Activated naive CD8-positive, alpha-beta T cell treated with anti-CD3 and anti-CD28 coated beads, Interleukin-2, amount 50 U/mL, for 24 hours (primary cell): ENCODE measurements around the gene SLC44A3.

Experiments
- ATAC-seq: fragments of 150-1000 bp; cut with Tn5 transposase; one replicate; pipeline ENCODE4 v1.10.0; 2021
- DNase-seq: peaks from one replicate; pipeline ENCODE4 v3.0.0; 2021
- H3K27ac Mint-ChIP-seq: one replicate; pipeline ENCODE4 v1.8.0; 2021; ENCODE audit warnings: mild to moderate bottlenecking, mixed read lengths
- H3K27me3 Mint-ChIP-seq: one replicate; pipeline ENCODE4 v1.8.0; 2021; ENCODE audit warnings: mixed read lengths
- H3K36me3 Mint-ChIP-seq: one replicate; pipeline ENCODE4 v1.8.0; 2021; ENCODE audit warnings: low read depth, mixed read lengths
- H3K4me1 Mint-ChIP-seq: one replicate; pipeline ENCODE4 v1.8.0; 2021; ENCODE audit warnings: mixed read lengths
- H3K4me3 Mint-ChIP-seq: one replicate; pipeline ENCODE4 v1.8.0; 2021; ENCODE audit warnings: mild to moderate bottlenecking, moderate library complexity, mixed read lengths
- H3K9me3 Mint-ChIP-seq: one replicate; pipeline ENCODE4 v1.8.0; 2021; ENCODE audit warnings: mixed read lengths

SLC44A3 gene

DNA sequence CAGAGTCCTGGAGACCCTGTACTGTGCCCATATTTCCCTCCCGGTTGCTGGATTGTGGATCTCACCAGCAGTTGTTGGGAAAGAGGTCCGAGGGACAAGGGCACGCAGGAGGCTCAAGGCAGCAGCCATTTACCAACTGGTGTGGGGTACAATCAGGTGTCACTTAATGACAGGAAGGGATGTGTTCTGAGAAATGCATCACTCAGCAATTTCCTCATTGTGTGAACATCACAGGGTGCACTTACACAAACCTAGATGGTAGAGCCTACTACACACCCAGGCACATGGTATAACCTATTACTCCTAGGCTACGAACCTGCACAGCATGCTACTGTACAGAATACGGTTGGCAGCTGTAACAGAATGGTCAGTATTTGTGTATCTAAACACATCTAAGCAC is 20.7 kb downstream of the SLC44A3 start:
- no peaks in the 10 kb centered on the region for H3K9me3 Mint-ChIP-seq
- H3K4me1 Mint-ChIP-seq, result no peaks in the 10 kb centered on the region
- H3K36me3 Mint-ChIP-seq, result no peaks in the 10 kb centered on the region
- DNase-seq, result no peak
- no peak for ATAC-seq
- no peak overlapping the region for H3K4me3 Mint-ChIP-seq
- H3K27ac Mint-ChIP-seq, result no peak overlapping the region
- peaks cover 7% of the 10 kb centered on the region for H3K27me3 Mint-ChIP-seq

DNA sequence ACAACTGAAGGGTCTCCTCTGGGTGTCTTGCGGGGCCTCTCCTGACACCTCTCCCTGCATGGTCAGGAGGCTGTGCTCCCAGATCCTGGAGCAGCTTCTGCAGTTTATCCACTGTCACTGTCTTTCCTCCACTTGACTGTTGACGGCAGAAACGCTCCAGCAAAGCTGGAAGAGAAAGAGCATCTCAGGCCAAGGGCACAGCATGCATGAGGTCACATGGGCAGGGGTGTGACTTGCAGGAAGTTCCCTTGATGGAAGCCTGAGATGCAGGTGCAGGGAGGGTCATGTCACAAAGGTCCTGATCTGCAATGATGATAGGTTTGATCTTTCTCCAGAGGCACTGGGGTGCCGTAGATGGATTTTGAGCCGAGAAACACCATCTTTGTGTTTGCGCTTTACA is 23.3 kb downstream of the SLC44A3 start:
- Mint-ChIP-seq H3K27ac (no peak overlapping the region), H3K4me3 (no peak overlapping the region), H3K4me1 (no peaks in the 10 kb centered on the region), H3K36me3 (no peaks in the 10 kb centered on the region), H3K9me3 (no peaks in the 10 kb centered on the region), H3K27me3 (peaks cover 7% of the 10 kb centered on the region)
- no peak for DNase-seq
- no peak for ATAC-seq

DNA sequence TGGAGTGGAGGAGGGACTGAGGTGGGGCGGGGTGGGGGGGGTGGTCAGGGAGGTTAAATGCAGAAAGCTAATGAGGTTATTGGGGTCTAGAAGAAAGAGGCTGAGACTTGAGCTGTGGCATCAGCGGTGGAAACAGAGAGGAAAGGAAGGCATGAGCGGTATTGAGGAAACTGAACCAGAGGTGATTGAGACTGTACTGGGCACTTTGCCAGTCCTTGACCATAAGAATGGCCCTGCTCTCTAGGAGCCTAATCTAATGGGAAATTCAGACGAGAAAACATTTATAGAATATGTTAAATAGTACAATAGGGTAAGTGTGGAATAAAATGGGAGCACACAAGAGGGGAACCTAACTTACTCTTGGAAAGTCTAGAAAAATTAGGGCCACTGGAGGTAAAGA is 23.7 kb downstream of the SLC44A3 start:
- ATAC-seq (no peak), DNase-seq (no peak)
- H3K36me3 Mint-ChIP-seq, result no peaks in the 10 kb centered on the region
- H3K4me1 Mint-ChIP-seq, result no peaks in the 10 kb centered on the region
- no peak overlapping the region for H3K4me3 Mint-ChIP-seq
- no peak overlapping the region for H3K27ac Mint-ChIP-seq
- H3K9me3 Mint-ChIP-seq, result no peaks in the 10 kb centered on the region
- peaks cover 7% of the 10 kb centered on the region for H3K27me3 Mint-ChIP-seq

DNA sequence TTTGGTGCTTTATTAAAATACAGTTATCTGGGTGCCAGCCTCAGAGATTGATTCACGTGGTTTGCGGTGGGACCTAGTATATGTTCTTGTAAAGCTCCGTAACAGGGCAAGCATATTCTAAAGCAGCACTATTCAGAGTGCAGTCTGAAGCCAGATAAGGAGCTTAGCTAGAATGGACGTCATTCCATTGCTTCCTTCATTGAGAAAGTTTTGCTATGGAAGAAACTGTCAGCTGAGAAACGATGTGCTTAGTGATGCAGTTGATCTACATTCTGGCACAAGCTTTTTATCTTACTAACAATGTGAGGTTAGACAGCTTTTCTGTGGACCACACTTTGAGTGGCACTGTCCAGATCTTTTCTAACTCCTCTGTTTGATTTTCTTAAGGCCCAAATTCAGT is 26.2 kb downstream of the SLC44A3 start:
- no peaks in the 10 kb centered on the region for H3K9me3 Mint-ChIP-seq
- H3K27me3 Mint-ChIP-seq, result peaks cover 7% of the 10 kb centered on the region
- H3K4me3 Mint-ChIP-seq, result no peak overlapping the region
- DNase-seq, result no peak
- no peaks in the 10 kb centered on the region for H3K36me3 Mint-ChIP-seq
- no peaks in the 10 kb centered on the region for H3K4me1 Mint-ChIP-seq
- ATAC-seq, result no peak
- H3K27ac Mint-ChIP-seq, result no peak overlapping the region

DNA sequence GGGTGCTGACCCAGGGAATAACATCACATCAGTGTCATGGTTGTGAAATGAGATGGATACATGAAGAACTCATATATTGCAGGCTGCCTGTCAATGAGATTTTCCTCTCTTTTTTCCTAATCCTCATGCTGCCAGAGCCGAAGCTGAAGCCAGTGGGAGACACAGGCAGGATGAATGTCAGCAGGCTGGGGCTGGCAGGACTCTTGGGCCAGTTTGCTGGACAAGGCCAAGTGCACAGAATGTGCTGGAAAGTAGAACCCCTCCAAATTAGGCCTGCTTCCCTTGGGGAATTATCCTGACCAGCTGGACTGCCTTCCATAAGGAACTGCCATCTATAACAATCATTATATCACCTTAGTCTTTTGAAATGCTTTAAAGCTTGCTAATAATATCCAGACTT is 31.4 kb downstream of the SLC44A3 start:
- DNase-seq (no peak), ATAC-seq (no peak)
- no peaks in the 10 kb centered on the region for H3K27me3 Mint-ChIP-seq
- no peak overlapping the region for H3K27ac Mint-ChIP-seq
- H3K4me1 Mint-ChIP-seq, result no peaks in the 10 kb centered on the region
- no peaks in the 10 kb centered on the region for H3K9me3 Mint-ChIP-seq
- H3K36me3 Mint-ChIP-seq, result no peaks in the 10 kb centered on the region
- H3K4me3 Mint-ChIP-seq, result no peak overlapping the region

DNA sequence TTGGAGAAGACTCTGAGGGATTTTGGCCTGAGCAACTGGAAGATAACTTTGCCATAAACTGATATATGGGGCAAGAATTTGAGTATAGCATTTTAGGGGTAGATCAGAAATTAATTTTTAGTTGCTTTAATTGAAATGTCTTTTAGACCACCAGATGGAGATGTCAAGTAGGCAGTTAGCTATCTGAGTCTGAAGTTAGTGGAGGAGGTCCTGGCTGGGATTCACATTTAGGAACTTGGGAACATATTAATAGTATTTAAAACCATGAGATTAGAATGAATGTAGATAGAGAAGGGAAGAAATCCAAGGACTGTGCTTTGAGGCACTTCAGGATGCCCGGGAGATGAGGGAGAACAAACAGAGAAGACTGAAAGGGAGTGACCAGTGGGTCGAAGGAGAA is 32.6 kb downstream of the SLC44A3 start:
- DNase-seq (no peak), ATAC-seq (no peak)
- Mint-ChIP-seq H3K27me3 (no peaks in the 10 kb centered on the region), H3K9me3 (no peaks in the 10 kb centered on the region), H3K27ac (no peak overlapping the region), H3K4me3 (no peak overlapping the region), H3K4me1 (no peaks in the 10 kb centered on the region), H3K36me3 (no peaks in the 10 kb centered on the region)

DNA sequence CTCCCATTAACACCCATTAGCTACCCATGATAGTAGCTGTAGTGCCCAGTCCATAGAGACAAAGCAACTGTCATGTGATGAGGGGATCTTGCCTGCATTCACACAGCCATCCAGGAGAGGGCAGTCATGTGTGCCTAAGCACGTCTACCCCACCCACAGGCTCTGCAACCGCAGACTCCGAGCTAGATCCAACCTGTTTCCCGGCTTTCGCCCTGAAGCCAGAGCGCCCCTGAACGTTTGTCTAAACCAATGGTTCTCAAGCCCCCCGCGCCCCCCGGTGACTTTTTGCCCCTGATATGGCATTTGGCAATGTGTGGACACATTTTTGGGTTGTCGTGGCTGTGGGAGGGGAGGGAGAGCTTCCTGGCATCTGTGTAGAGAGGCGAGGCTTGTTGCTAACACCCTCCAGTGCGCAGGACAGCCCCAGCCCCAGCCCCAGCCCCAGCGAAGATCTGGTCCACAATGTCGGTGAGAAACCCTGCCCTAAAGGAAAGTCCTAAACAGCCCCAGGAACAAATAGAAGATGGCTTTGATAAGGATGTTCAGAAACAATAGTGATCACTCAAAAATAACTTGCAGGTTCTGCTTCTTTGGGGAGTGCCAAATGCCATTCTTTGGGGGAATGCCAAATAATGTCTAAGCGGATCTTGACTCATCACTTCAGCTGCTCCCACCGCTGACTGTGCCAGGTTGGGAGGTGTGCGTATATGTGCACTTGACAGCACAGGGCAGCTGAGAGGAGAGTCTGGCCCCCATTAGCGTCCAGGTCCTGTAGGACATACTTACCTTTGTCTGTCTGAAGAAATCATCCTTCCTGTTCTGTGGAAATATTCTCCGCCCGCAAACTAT is 34.5 kb downstream of the SLC44A3 start:
- Mint-ChIP-seq H3K4me3 (no peak overlapping the region), H3K27ac (no peak overlapping the region), H3K27me3 (peaks cover 2% of the 10 kb centered on the region), H3K4me1 (no peaks in the 10 kb centered on the region), H3K36me3 (no peaks in the 10 kb centered on the region), H3K9me3 (no peaks in the 10 kb centered on the region)
- DNase-seq, result peak; percentile 76
- peak; percentile 93 for ATAC-seq

DNA sequence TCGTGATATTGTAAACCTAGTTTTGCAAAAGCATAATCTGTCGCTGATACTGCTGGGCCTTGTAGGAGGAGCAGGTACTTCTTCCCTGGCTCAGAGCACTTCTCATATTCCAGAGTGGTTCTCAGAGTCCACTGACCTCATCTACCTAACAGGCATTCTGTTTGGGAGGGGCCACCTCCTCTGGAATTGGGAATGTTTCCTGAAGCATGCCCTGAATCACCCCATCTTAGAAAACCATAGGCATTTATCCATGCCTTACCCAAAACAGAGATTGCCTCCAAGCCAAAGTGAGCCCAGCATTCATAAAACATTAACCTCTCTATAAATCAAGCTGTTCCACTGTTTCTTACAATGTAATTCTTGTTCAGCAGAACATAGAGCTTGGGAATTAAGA is 35.1 kb downstream of the SLC44A3 start:
- Mint-ChIP-seq H3K4me3 (no peak overlapping the region), H3K27me3 (peaks cover 4% of the 10 kb centered on the region), H3K27ac (no peak overlapping the region), H3K9me3 (no peaks in the 10 kb centered on the region), H3K4me1 (no peaks in the 10 kb centered on the region), H3K36me3 (no peaks in the 10 kb centered on the region)
- ATAC-seq (no peak), DNase-seq (no peak)

DNA sequence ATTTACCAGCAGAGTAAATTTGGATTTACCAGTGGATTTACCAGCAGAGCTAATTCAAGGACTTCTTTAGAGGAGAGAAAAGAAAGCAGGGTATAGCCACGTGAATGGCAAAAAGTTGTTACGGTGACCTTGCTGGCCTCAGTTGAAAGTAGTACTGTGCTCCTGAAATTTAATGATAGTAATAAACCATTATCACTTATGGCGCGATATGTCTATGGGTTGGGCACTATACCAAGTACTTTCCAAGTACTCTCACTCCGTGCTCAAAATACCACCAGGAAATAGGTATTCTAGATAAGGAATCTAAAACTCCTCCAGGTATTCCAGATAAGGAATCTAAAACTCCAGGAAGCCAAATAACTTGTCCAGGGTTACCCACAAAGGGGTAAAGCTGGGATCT is 35.8 kb downstream of the SLC44A3 start:
- no peak for ATAC-seq
- H3K27ac Mint-ChIP-seq, result no peak overlapping the region
- DNase-seq, result no peak
- no peaks in the 10 kb centered on the region for H3K36me3 Mint-ChIP-seq
- H3K4me3 Mint-ChIP-seq, result no peak overlapping the region
- peaks cover 4% of the 10 kb centered on the region for H3K27me3 Mint-ChIP-seq
- H3K4me1 Mint-ChIP-seq, result no peaks in the 10 kb centered on the region
- no peaks in the 10 kb centered on the region for H3K9me3 Mint-ChIP-seq

DNA sequence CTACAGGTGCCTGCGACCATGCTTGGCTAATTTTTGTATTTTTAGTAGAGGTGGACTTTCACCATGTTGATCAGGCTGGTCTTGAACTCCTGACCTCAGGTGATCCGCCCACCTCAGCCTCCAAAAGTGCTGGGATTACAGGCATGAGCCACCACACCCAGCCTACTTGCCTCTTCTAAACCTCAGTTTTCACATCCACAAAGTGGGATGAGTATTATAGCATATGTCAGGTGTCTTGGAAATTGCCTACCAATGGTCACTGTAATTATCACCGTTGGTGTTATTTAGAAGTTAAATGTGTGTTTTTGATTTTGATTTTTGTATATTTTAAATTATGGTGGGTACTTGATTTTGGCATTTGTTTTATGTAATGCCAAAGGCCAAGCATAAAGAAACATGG is 36.7 kb downstream of the SLC44A3 start:
- H3K36me3 Mint-ChIP-seq, result no peaks in the 10 kb centered on the region
- no peak overlapping the region for H3K4me3 Mint-ChIP-seq
- H3K4me1 Mint-ChIP-seq, result no peaks in the 10 kb centered on the region
- H3K27me3 Mint-ChIP-seq, result peaks cover 4% of the 10 kb centered on the region
- H3K9me3 Mint-ChIP-seq, result no peaks in the 10 kb centered on the region
- DNase-seq (no peak), ATAC-seq (no peak)
- no peak overlapping the region for H3K27ac Mint-ChIP-seq

DNA sequence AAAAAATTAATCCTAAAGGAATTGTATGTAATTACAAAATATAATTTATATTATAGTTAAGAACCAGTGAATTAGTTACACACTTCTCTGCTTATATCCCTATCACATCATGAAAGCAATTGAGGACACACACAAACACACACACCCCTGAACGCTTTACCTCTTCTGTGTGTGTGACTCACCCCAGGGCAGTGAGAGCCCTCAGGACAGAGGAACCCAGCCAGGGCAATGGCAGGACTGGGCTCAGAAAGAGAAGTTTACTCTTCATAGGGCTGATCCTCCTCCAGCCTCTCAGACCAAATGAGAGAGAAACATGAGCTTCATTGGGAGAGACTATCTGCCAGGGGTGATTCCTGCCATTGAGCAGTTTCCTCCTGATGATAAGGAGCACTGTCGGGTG is 38.1 kb downstream of the SLC44A3 start:
- Mint-ChIP-seq H3K4me1 (no peaks in the 10 kb centered on the region), H3K27me3 (peaks cover 4% of the 10 kb centered on the region), H3K4me3 (no peak overlapping the region), H3K27ac (no peak overlapping the region), H3K36me3 (no peaks in the 10 kb centered on the region), H3K9me3 (no peaks in the 10 kb centered on the region)
- DNase-seq, result no peak
- no peak for ATAC-seq

DNA sequence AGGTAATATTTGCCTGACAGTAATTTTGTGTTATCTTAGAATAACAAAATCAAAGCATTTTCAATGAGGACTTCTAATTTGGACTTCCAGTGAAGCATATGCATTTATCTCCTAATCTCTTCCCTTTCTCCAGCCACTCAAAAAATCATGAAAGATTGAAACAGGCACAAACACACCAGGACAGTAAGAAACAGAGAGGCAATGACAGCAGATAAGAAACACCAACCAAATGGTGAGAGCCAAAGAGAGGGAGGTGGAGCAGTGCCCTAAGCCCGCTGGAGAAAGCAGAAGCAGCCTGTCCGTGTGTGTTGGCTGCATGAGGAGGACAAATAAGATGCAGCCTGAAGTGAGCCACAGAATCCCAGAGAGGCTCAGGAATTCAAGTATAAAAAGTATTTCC is 39.0 kb downstream of the SLC44A3 start:
- Mint-ChIP-seq H3K9me3 (no peaks in the 10 kb centered on the region), H3K27ac (no peak overlapping the region), H3K27me3 (peaks cover 4% of the 10 kb centered on the region), H3K36me3 (no peaks in the 10 kb centered on the region), H3K4me1 (no peaks in the 10 kb centered on the region), H3K4me3 (no peak overlapping the region)
- DNase-seq (no peak), ATAC-seq (no peak)

DNA sequence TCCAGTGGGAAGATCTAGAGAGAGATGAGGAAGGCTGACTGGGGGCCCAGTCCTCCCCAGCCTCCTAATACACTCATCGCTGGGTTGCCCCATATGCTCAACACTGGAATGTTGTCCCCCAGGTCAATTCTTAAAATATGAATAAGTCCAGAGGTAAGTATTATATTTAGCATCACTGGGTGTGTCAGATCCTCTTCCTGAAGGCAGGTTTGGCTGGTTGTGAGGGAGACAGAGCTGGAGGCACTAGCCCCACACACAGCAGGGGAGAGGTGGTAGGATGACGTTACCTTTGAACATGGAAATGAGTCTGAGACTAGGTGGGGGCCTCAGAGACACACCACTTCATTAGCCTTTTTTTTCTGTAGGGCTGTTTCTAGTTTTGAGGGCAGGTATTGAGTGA is 42.6 kb downstream of the SLC44A3 start:
- Mint-ChIP-seq H3K4me3 (no peak overlapping the region), H3K27ac (no peak overlapping the region), H3K36me3 (no peaks in the 10 kb centered on the region), H3K9me3 (no peaks in the 10 kb centered on the region), H3K27me3 (peaks cover 4% of the 10 kb centered on the region), H3K4me1 (no peaks in the 10 kb centered on the region)
- no peak for ATAC-seq
- no peak for DNase-seq

DNA sequence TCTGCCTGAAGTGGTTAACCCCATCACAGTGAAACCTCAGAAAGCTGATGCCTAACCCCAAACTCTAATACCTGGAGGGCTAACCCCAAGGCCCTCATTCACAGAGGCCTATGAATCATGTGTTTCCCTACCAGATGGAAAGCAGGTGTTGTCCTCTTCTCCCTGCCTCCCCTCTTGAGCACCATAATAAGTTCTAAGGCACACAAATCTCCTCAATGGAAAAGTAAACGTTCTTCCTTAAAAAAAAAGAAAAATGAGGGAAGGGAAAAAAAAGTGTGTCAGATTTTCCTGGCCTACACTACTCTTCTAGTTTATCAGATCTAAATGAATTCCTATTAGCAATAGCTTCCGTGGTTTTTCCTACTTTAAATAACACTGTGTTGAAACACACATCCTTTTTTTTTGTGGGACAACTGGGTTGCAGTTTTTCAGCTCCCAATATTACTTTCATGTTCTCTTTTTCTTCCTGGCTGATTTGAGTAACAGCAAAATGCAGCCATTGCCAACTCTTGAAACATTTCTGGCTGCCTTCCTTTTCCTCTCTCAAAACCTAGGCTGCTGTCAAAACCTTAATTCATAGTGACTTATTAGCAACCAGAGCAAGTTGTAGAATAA is 43.2 kb downstream of the SLC44A3 start:
- ATAC-seq, result no peak
- Mint-ChIP-seq H3K9me3 (no peaks in the 10 kb centered on the region), H3K27ac (no peak overlapping the region), H3K4me3 (no peak overlapping the region), H3K36me3 (no peaks in the 10 kb centered on the region), H3K27me3 (peaks cover 4% of the 10 kb centered on the region), H3K4me1 (no peaks in the 10 kb centered on the region)
- DNase-seq, result no peak

DNA sequence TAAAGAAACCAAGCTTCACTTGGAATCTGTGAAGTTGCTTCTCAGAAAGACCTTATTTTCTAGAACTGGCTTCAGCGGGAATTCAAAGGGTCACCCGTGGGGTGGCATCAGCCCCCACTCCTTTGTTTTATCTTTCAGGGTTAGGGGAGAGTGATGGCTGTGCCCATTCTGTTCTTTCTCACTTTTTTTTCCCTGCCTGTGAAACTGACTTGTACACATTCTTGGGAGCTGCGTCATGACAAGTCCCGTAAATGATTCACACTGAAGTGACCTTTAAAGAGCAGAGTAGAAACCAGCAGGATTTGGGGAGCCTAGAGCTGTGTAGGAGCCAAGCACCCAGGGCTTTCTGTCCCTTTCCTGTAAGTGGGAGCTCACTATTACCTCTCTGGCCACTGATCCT is 43.8 kb downstream of the SLC44A3 start:
- H3K36me3 Mint-ChIP-seq, result no peaks in the 10 kb centered on the region
- H3K4me1 Mint-ChIP-seq, result no peaks in the 10 kb centered on the region
- no peaks in the 10 kb centered on the region for H3K9me3 Mint-ChIP-seq
- no peak overlapping the region for H3K4me3 Mint-ChIP-seq
- H3K27me3 Mint-ChIP-seq, result peaks cover 4% of the 10 kb centered on the region
- H3K27ac Mint-ChIP-seq, result no peak overlapping the region
- DNase-seq (no peak), ATAC-seq (peak; percentile 61)
